Measurements from ENCODE around the gene PARVB. TPM values are rescaled to one million over a fixed set of nuclear protein-coding genes. Genes with fewer than 3 reads are reported as not detected.

PARVB gene
- polyA plus RNA-seq, 3 donors = 14.8 to 75.5 (median 46.2) TPM

DNA sequence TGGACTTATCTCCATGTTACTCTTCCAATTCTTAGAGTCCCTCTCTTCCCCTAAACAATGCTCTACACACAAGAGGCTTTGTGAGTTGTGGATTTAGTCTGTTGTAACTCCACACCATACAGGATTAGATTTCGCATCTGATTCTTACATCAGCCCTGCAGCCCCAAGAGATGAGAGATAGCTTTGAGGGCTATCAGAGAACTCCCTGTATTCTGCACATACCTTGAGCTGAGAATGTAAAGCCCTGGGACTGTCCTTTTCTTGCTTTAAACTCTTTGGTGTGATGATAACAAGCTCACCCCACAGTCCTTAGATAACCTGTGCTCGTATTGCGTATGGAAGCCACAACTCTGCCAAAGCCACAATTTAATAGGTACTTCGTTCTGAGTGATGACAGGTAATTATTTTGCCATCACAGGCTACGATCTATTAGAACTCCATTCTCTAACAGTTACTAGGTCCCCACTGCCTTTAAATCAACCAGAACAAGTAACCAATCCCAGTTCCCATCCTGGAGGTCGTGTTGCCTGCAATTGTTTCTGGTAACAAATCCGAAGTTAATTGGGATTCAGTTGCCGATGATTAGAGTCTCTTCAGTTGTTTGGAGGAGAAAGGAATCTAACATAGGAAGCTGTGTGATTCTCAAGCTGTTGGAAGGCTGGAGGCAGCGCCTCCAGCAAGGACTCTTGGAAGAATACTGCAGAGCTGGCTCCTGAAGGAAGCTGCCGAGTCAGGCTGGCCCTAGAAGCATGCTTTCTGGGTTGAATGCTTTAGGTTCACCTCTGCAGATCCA, 155.3 kb downstream of the PARVB start:
- H3K27ac ChIP-seq (ENCODE audit: low read depth, low read length) = no peak overlapping the region
- WGBS, 3 donors = 44 to 72% (median 70%) methylated on average over 10 of the region's 10 CpGs

DNA sequence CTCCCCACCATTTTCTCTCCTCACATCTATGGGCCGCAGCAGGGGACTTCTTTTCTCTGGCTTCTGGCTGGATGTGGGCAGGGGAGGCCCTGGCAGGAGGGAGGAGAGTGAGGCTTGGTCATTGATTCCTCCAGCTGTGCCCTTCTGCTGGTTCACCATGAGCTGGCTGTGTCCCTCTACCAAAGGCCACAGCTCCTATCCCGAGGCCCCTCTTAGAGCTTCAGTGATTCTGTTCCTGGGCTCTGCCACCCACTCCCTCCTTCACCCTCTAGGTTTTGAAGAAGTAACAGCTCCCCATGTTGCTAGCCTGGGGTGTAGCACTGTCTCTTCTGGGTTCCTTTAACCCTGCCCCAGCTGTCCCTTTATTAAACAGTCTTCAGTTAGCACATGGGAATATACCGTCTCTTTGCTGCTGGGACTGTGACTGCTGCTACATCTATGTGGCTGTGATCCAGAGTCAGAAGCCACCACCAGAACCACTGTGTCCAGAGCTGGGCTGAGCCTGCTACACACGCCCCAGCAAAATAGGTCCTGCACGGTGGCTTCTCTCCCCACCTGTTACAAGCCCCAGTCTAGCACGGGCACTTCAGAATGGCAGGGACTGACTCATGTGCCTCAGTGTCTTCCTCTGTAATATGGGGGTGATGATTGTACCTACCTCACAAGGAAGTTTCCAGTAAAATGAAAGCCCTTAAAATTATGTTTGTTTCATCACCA, 156.0 kb downstream of the PARVB start:
- H3K27ac ChIP-seq (ENCODE audit: low read depth, low read length) = no peak overlapping the region
- WGBS, 3 donors = 67 to 83% (median 76%) methylated on average over 6 of the region's 6 CpGs

DNA sequence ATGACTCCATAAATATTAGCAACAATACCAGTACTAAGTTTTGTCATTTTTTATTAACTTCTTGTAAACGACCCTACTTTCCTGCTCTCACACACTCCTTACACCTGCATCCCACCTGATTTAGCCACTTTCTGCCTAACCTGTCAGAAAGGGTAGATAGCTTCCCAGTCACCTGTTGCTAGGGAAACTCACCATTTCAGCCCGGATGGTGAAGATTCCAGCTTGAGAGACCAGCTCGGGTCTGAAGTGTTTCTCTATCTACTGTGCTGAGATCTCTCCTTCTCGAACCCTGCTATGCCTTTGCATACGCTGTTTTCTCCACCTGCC, 156.6 kb downstream of the PARVB start, which contains the start of gene PARVG:
Gene PARVG (plus strand): TSS at position 220 of the 327 bp plus-strand sequence. CDS start 2,405 bp downstream, outside the sequence.
- WGBS, 3 donors = 37 to 48% (median 43%) methylated on average over 5 of the region's 5 CpGs
- no peak within 1 kb of the TSS for H3K27ac ChIP-seq (ENCODE audit: low read depth, low read length)

DNA sequence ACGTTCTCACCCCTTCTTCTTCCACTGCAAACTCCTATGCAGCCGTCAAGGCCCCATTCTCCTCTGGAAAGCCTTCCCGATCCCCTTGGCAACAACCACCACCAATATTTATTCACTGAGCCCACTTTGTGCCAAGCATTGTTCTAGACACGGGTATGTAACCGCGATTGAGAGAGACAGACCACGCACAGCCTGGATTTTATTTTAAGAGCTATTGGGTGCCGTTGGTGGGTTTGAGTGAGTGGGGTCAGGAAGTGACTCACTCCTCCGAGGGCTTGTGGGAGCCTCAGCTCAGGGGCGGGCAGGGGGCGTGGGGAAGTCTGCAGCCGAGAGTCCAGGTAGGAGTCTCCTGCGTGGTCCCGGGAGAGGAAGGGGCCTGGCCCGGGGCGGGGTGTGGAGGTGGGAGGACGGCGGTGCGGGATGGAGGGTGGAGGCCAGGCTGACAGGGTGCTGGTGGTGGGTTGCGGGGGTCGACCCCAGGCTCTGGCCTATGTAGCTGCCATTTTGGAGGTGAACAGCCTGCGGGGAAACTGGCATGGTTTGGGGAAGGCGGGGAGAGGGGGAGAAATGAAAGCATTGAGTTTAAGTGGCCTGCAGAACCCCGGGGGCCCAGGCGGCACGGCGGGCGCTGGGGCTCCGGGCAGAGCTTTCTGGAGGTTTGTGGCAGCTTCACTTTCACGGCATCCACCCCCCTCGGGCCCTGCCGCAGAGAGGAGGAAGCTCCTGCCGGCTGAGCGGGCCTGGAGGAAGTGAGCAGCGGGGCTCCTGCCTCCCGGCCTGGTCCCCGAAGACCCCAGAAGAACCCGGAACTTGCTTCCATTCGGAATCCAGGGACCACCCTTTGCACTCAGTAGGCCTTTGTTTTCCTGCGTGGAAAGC, 157.2 kb downstream of the PARVB start:
- WGBS, 3 donors = 36 to 61% (median 46%) methylated on average over 37 to 40 of the region's 40 CpGs

DNA sequence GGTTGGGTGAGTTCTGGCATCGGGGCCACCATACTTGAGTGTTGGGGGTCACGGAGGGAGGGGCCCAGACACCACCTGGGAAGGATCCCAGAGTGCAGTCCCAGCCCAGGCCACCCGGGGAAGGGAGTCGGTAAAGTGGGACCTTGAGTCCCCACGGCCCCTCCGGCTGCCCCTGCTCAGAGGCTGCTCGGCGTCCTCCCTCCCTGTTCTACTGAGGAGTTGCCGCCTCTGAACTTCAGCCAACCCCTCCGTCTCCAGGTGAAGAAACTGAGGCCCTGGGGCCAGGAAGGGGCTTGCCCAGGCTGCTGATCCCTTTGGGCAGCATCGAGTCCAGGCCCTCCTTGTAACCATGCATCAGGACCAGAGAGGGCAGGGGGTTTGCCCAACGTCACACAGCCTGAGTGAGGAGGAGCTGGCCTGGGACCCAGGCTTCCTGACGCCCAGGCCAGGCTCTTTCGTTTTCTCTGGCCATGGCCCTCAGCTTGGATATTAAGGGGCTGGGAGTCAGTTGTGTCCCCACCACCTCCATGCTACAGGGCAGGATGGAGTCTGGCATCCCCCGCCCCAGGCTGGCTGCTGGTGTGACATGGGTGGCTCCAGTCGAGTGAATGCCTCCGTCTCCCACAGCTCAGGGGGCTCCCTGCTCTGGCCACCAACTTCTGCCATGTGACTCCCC, 157.9 kb downstream of the PARVB start:
- WGBS, 3 donors = 38 to 57% (median 53%) methylated on average over 17 of the region's 17 CpGs
- H3K27ac ChIP-seq (ENCODE audit: low read depth, low read length) = peak overlapping the region; percentile 69

More for the DNA sequence above, 157.2 kb downstream of the PARVB start:
- H3K27ac ChIP-seq (ENCODE audit: low read depth, low read length) = no peak overlapping the region

DNA sequence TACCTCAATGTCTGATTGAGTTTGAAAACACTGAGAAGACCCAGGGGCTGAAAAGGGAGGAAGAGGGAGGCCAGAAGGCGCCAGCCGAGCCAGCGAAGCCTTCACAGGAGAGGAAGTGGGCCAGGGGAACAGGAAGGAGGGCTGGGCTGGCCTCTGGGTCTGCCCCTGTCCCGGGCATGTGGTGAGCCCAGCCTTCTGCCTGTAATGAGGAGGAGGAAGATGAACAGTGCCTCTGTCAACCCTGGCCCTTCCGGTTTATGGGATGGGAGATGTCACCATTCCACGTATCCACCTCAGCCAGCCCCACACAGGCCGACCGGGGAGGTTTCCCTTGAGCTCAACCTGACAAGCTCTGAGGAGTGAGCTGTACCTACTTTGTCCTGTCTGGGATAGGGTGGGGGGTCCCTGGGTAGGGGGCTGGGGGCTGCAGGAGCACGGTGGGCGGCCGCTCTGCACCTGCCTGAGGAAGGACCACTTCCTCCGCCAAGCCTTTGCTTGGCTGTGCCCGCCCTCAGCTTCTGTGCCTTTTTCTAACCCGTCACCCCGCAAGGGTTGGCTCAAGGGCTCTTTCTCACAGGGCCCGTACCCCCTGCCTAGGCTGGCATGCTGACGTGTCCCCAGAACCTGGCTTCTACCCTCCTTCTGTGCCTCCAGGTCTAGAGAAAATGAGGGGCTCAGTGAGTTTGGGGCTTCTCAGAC, 158.6 kb downstream of the PARVB start:
- WGBS, 3 donors = 48 to 73% (median 56%) methylated on average over 17 of the region's 17 CpGs
- peak overlapping the region; percentile 69 for H3K27ac ChIP-seq (ENCODE audit: low read depth, low read length)

DNA sequence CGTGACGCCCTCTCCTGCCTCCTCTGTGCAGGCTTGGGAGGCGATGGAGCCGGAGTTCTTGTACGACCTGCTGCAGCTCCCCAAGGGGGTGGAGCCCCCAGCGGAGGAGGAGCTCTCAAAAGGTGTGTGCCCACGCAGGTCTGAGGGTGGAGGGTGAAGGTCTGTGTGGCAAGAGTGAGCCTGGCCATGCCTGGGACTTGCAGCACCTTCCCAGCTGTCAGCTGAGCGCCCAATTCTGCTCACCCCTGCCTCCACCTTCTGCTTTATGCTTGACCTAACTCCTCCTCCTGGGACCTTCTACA, 159.1 kb downstream of the PARVB start:
- WGBS, 3 donors = 47 to 79% (median 73%) methylated on average over 8 of the region's 8 CpGs
- H3K27ac ChIP-seq (ENCODE audit: low read depth, low read length) = no peak overlapping the region

DNA sequence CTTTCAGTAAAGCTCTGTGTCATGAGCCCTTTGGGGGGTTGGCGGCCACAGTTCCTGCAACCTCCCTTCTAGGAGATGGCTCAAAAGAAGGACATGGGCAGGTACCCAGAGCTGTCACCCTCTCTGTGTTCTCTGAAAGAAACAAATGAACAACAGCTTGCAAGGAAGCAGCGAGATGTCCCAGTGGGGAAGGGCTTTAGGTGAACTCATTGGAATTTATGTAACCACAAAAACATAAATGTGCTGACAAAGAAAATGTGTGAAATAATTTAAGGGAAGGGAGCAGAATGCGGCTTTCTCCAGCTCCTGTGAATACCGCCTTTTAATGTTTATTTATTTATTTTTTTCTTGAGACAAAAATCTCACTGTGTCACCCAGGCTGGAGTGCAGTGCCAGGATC, 159.9 kb downstream of the PARVB start:
- H3K27ac ChIP-seq (ENCODE audit: low read depth, low read length) = no peak overlapping the region
- WGBS, 3 donors = 77 to 84% (median 79%) methylated on average over 4 of the region's 4 CpGs

DNA sequence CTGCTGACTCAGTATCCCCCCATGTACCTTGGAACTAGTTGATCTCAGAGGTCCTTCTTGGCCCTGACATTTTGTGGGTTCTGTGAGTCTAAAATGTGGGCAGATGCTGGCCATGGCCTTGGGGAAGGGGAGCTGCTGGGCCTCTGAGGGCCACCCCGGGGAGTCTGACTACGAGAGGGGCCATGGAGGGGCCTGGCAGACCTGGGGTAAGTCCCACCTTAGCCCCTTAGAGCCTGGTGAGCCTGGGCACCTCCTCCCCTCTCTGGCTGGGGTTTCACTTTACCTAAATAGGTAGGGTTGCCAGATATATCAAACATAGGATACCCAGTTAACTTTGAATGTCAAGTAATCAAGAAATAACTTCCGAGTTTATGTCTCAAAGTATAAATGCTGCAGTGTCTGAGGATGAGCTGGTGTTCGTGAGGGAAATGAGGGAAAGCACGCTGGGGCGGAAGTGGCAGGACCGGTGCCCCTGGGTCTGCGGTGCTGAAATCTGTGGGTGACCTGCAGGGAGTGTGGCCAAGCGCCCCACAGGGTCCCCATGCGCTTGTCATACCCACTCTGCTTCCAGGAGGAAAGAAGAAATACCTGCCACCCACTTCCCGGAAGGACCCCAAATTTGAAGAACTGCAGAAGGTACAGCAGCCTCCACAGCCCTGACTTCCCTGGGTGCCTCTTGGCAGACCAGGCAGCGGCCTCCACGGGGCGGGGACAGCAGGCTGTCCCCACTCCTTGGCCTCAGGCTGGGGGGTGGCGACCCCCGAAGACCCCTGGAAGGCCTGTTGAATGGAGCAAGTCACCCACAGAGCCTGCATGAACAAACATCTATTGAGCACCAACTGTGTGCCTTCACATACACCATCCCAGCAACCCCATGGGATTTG, 161.4 kb downstream of the PARVB start:
- 84 to 93% (median 93%) methylated on average over 16 of the region's 16 CpGs for WGBS, 3 donors
- H3K27ac ChIP-seq (ENCODE audit: low read depth, low read length) = no peak overlapping the region

DNA sequence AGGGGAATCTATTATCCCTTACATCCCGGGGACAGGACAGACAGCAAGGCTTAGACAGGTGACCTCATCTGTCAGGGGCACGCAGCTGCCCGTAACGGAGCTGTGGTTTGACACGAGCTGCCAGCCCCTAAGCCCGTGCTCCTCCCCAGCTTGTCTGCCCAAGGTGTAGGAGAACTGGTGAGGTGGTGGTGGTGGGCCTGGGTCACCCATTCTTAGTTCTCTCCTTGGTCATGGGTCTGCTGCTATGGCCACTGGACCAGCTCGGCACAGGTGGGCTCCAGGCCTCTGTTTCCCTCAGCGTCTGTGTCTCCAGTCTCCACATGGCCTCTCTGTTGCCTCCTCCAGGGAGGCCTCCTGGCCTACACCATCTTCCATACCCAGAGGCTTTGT, 162.0 kb downstream of the PARVB start:
- no peak overlapping the region for H3K27ac ChIP-seq (ENCODE audit: low read depth, low read length)
- WGBS, 3 donors = 79 to 81% (median 81%) methylated on average over 8 of the region's 8 CpGs

DNA sequence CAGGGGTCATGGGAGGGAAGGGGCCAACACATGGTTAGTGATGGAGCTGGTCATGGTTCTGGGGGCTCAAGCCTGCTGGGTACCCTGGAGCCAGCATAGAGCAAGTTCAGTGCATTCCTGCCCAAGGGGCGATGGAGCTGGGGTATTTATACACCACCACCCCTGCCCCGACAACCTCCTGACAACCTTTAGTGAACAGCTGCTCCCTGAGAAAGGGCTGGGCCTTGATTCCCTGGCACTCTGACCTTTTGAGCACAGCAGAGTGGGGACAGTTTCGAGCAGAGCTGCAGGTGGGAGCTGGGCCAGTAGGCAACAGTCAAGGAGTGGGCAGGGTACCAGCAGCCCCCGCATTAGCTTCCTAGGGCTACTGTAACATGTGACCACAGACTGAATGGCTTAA, 162.6 kb downstream of the PARVB start:
- 82 to 92% (median 89%) methylated on average over 4 of the region's 4 CpGs for WGBS, 3 donors
- no peak overlapping the region for H3K27ac ChIP-seq (ENCODE audit: low read depth, low read length)

DNA sequence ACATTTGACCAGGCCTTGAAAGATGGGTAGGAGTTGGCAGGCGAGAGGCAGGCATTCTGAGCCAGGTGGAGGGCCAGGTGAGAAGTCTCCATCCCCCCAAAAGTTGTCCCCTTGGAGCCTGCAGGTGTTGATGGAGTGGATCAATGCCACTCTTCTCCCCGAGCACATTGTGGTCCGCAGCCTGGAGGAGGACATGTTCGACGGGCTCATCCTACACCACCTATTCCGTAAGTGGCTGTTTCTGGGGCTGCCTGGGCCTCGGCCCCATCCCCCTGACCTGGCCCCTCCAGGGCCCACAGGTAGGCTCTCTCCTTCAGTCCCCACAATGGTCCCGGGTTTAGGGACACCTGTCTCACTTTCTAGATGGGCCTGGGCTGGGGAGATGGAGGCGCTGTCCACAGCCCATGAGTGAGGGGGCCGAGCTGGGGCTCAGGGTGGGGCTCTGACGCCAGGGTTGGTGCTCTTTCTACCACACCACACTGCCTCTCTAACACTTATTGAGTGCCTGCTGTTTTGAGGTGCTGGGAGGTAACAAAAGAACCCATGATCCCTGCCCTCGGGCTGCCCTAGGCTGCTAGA, 163.6 kb downstream of the PARVB start:
- no peak overlapping the region for H3K27ac ChIP-seq (ENCODE audit: low read depth, low read length)
- WGBS, 3 donors = 90 to 96% (median 95%) methylated on average over 12 of the region's 12 CpGs

DNA sequence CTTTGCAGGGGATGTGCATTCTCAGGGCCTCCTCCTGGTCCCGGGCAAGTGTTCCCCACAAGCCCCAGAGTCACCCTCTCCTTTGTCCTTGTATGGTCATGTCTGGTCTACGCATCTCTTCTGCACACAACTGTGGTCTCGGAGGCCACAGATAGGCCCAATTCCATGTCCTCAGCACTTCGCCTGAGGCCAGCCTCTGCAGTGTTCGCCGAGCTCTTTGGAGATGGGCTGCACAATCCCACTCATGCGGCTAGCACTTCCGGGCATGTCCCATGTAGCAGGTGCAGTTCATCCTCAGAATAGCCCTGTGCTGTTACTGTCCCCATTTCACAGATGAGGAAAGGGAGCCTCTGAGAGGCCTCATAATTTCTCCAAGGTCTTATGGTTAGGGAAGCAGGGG, 164.2 kb downstream of the PARVB start:
- no peak overlapping the region for H3K27ac ChIP-seq (ENCODE audit: low read depth, low read length)
- 90 to 97% (median 96%) methylated on average over 8 of the region's 8 CpGs for WGBS, 3 donors

DNA sequence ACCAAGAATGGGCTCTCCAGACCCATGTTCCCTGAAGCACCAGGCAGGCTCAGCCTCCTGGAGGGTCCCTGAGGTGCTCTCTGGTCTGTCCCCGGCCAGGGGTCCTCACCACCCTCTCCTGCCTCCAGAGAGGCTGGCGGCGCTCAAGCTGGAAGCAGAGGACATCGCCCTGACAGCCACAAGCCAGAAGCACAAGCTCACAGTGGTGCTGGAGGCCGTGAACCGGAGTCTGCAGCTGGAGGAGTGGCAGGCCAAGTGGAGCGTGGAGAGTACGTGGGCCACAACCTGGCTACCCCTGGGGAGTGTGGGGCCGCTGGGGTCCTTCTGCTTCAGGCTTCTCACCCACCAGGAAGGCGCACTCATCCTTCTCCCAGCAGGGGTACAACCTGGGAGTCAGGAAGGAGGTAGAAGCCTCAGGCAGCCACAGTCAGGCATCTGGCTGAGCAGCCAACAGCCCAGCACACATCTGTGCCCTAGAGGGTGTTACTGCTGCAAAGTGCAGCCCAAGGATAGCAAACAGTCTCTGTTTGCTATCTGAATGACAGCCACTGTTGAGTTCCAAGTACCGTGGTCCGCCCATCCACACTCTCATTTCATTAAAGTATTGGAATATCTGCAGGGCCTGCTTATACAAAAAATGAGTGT, 165.0 kb downstream of the PARVB start:
- WGBS, 3 donors = 85 to 95% (median 92%) methylated on average over 12 of the region's 12 CpGs
- no peak overlapping the region for H3K27ac ChIP-seq (ENCODE audit: low read depth, low read length)

DNA sequence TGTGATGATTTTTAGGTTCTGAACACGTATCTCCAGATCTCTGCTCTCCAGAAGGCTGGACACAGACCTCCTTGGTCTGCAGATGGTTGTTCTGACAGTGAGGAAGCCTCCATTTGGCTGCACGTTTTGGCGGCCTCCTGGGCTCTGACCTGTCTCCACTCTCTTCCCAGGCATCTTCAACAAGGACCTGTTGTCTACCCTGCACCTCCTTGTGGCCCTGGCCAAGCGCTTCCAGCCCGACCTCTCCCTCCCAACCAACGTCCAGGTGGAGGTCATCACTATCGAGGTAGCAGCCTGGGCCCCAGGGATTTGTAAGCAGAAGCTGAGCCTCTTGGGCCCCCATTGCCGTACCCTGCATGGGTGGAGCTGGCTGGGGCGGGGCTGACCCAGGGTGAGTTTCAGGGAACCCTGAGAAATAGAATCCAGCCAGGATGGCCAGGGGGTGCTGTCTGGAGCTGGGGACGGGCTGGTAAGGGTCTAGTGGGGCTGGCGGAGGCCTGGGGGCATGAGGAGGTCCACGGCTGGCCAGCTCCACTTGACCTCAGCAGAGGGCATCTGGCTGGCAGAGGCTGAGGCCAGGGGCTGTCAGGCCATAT, 166.4 kb downstream of the PARVB start:
- H3K27ac ChIP-seq (ENCODE audit: low read depth, low read length) = no peak overlapping the region
- 72 to 83% (median 78%) methylated on average over 12 of the region's 12 CpGs for WGBS, 3 donors

DNA sequence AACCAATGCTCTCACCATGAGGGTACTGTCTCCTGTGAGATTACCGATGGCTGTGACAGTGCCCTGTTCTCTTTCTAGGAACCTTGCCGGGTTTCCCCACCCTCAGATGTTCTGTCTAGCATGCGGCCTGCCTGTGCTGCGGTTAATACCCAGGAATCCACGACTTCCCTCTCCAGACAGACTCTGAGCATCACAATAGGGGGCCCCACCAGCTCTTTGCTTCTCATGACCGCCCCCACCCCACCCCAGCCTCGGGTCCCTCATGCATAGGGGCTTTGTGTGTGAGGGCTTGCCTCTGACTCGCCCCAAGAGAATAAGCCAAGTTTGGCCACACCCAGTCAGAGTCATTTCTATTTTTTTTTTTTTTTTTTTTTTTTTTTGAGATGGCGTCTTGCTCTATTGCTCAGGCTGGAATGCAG, 166.9 kb downstream of the PARVB start:
- no peak overlapping the region for H3K27ac ChIP-seq (ENCODE audit: low read depth, low read length)
- 52 to 68% (median 61%) methylated on average over 8 to 9 of the region's 9 CpGs for WGBS, 3 donors
